Left cardiac atrium (tissue), 4 donors: ENCODE results near the gene CLEC2A. TPM values are rescaled to one million over a fixed set of nuclear protein-coding genes. Genes with fewer than 3 reads are reported as not detected.
"Not testable (repeated sequence)": the region's sequence is repeated elsewhere in the genome, so short reads cannot be mapped to it uniquely, and the experiment has no call there.

Experiments
- ATAC-seq, 2 donors: fragments of 200-7000 bp; cut with Tn5 transposase; one replicate each; pipeline ENCODE4 v1.9.1; 2020; ENCODE audit warnings: mild to moderate bottlenecking in 2 of 2, moderate library complexity in 2 of 2
- DNase-seq: peaks from one replicate; pipeline ENCODE4 v3.0.0-alpha.2; 2020
- intact Hi-C, 2 donors: fragments of 100-400 bp; cut with DNase I; formaldehyde crosslinking; loops; one replicate each; pipeline versions ENCODE4 v1.14.1 to v1.15.1; 2022 to 2023
- total RNA-seq, 2 donors: library from RNA; stranded (reverse); fragmentation: NEBNext Ultra II Directional; extraction: Animal tissue kit (Norgen Biotek cat#: 25700); gene quantifications; one replicate each; pipeline ENCODE4 v1.2.1, GENCODE V29; 2021
- donor health status: DM: no; HTN: yes; CAD: no.
- donor health status: DM: no; HTN: yes; CAD: no; lungs with severe emphysema.
- donor health status: DM: yes; HTN: yes; CAD: no.
- donor health status: Dilated cardiomyopathy.

CLEC2A gene
- total RNA-seq, 2 donors from 2014 or later = not detected

DNA sequence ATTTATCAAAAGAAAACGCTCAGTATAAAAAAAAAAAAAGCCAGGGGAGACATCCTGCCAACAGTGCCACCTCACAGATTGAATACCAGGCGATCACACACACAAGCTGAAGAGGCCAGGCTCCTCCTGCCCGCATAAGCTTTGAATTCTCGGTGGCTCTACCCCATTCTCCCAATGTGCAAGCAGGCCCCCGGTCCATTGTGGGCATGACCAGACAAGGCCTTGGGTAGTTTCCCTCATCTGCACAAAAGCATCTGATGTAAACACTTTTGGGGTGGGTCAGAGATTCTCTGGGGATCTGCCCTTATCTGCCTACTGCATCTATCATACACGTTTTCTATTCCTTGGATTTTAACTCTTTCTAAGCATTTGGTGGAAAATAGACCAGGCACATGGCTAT is 34.6 kb downstream of the CLEC2A start:
- intact Hi-C loops = no loop called here
- DNase-seq (no peak), ATAC-seq (no peak)

GRCh38 chr12:9895215-9895971 is 36.8 kb downstream of the CLEC2A start:
- ATAC-seq (no peak), DNase-seq (no peak)
- intact Hi-C loops = no loop called here

DNA sequence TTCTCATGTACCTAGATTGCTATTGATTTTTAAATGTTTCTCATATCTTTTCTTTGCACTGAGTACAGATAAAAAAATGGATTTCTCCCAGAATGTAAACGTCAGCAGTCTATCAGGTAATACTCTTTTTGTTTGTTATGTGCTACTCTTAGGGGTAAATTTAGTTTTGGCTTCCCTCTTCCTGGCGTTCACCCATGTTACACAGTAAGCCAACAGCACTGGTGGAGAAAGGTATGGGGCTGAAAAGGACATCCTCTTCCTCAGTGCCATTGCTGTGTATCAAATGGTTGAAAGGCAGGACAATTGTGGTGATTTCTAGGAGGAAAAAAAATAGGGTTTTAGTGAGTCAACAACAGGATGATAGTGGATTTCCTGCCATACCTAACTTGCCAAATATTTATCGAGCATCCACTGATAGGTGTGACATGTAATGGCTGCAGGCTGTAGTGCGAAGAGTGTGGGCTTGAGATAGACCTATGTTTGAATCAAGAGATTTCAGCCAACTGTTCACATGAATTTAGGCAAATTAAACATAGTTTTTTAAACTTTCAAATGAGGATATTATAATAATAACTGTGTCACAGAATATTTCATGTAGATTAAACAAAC is 43.4 kb downstream of the CLEC2A start:
- intact Hi-C loops = no loop called here
- no peak for ATAC-seq
- no peak for DNase-seq

- no peak for ATAC-seq
These were observed 49.0 kb downstream of the CLEC2A start for GRCh38 chr12:9883175-9883574.

GRCh38 chr12:9881988-9882387 is 50.2 kb downstream of the CLEC2A start:
- ATAC-seq = no peak
- no peak for DNase-seq
- intact Hi-C loops = no loop called here

More at GRCh38 chr12:9883175-9883574, 49.0 kb downstream of the CLEC2A start:
- intact Hi-C loops = no loop called here
- DNase-seq = no peak

DNA sequence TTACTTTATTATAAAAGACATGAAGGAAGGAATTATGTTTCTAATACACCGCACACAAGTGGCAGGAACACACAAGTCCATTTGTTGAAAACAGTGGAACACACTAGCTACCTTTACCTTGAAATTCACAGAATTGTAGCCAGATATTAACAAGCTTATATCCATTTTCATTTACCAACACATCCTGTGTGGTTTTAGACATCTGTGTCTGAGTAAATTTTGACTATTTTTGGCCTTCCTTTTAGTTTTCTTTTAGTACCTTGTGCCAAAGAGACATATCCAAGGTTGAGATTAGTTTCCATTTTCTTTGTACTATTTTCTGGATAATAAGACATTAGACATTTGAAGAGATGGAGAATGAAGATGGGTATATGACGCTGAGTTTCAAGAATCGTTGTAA is 50.9 kb downstream of the CLEC2A start, which contains the start of gene KLRF2:
Gene KLRF2, plus strand, starts transcription at position 244 of the 400 bp plus-strand sequence. Its CDS starts 107 bp downstream, at position 351.
- DNase-seq = no peak
- intact Hi-C loops = no loop called here
- no peak for ATAC-seq

- DNase-seq (no peak), ATAC-seq (no peak)
- intact Hi-C loops = no loop called here
These were observed 51.6 kb downstream of the CLEC2A start for GRCh38 chr12:9880532-9881078.

GRCh38 chr12:9876120-9876519 is 56.0 kb downstream of the CLEC2A start:
- intact Hi-C loops, ATAC-seq, DNase-seq: not testable (repeated sequence)

- ATAC-seq (peak in 1 of 2 donors; percentile 71), DNase-seq (no peak)
- intact Hi-C loops = no loop called here
These were observed 59.4 kb downstream of the CLEC2A start for GRCh38 chr12:9872742-9873141.

- no peak for DNase-seq
- no peak for ATAC-seq
- intact Hi-C loops = no loop called here
These were observed 60.0 kb downstream of the CLEC2A start for GRCh38 chr12:9872162-9872561.

DNA sequence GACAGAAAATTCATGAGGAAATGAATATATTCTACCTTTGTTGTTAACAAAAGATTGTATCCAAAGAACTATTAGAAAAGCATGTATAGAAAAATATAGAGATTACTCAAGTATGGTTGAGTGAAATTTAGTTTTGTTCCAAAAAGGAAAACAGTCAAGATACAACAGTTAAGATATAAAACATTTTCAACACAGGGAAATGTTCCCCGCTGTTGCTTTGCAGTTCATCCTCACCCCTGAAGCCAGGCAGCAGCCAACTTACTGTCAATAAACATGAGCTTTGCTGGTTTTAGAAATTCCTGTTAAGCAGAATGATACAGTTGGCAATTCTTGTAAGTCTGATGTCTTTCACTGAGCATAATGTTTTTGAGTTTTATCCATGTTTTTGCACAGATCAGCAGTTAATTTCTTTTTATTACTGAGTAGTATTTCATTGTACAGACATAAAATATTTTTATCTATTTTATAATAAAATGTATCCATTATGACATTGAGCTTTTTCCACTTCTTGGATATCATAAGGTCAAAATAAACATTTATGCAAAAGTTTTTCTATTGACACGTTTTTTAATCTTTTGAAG is 61.8 kb downstream of the CLEC2A start:
- DNase-seq (no peak), ATAC-seq (peak in 1 of 2 donors; percentile 42)
- intact Hi-C loops = no loop called here

- intact Hi-C loops = no loop called here
- ATAC-seq (peak; percentile 64 to 82), DNase-seq (no peak)
These were observed 62.6 kb downstream of the CLEC2A start, which contains the start of gene CLEC2B for GRCh38 chr12:9869307-9870161. Gene CLEC2B, minus strand, starts transcription at chr12:9869354.

DNA sequence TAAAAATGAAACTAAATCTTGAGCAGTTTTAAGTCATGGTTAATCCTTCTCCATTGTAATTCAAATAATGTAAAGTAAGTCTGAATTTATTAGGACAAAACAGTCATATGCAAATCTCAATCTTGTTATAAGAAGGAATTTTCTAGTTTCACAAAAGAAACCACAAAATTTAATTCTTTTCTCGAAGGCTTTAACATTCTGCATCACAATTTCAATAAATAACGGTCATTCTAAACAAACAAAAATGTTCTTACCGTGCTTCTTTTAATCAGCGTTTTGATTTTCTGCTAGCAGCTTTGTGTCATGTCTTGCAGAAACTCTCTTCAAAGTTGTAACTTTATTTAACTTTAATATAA is 63.2 kb downstream of the CLEC2A start:
- ATAC-seq = no peak
- intact Hi-C loops = no loop called here

DNA sequence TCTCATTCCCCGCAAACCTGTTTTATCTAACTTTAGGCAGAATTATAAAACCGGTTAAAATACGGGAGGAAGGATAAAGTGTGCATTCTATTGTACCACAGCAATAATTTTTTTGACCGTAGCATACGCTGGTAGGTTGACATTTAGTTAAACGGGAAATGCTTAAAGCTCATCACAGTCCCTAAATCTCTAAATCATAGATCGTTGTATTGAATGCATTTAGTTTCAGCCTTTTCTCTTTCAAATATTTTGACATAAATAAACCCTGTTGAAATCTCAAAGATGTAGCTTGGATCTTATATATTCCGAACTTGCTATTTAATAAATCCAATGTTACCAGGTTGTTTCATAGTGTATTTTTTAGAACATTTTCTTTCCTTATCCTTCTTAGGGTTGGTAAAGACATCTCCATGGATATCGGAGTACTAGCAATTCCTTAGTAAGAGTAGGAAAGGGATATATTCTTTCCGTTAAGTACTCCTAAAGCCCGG is 63.8 kb downstream of the CLEC2A start:
- intact Hi-C loops = no loop called here
- no peak for DNase-seq
- ATAC-seq = no peak

More for the DNA sequence above, 63.2 kb downstream of the CLEC2A start:
- no peak for DNase-seq

DNA sequence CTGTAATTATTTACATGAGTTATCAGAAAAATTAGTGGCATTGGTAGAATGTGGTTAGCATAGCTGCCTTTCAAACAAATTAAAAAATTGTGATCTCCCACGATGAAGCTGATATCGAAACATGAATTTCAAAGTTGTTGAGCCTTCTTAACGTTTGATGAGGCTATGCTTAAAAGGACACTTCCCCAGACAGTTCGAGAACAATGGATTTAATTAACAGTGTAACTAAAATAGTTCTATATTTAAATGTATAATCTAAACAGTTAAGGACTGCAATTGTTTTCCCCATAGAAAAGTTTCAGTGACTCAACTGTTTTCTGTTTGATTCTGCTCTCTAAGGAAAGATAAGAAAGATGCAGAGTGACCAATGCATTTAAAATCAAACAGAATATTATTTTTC is 64.6 kb downstream of the CLEC2A start:
- ATAC-seq (no peak), DNase-seq (no peak)
- intact Hi-C loops = no loop called here

DNA sequence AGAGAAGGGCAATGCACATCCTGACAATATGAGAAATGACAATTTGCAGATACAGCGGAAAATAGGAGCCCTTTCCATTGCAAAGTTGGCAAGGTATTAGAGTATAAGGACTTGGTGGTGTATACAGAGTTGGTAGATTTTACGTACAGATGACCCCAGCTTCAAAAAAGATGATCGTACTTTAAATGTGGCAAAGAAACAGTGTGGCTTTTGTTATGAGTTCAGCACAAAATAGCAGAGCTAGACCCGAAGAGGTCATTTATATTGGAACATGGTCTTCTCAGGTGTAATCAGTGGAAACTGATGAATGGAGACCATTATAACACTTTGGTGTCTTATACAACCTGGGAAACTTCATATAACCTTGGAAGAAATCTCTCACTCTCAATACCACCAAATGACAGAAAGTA is 65.3 kb downstream of the CLEC2A start:
- no peak for ATAC-seq
- no peak for DNase-seq
- intact Hi-C loops = no loop called here

DNA sequence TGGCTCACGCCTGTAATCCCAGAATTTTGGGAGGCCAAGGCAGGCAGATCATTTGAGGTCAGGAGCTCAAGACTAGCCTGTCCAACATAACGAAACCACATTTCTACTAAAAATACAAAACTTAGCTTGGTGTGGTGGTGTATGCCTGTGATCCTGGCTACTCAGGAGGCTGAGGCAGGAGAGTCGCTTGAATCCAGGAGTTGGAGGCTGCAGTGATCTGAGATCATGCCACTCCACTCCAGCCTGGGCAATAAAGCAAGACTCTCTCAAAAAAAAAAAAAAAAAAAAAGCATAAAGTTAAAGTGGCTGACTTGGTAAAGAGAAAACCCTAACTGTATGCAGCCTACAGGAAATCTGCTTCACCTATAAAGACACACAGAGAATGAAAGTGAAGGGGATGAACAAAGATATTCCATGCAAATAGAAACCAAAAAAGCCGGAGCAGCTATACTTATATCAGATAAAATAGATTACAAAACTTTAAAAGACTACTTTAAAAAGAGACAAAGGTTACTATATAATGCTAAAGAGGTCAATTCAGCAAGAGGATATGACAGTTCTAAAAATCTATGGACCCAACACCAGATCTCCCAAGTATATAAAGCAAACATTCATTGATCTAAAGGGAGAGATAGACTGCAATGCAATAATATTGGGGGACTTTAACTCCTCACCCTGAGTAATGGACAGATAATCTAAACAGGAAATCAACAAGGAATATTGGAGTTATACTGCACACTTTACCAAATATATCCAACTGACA is 67.1 kb downstream of the CLEC2A start:
- DNase-seq (no peak), ATAC-seq (no peak)
- intact Hi-C loops = no loop called here
